AG08396 (cell line): ENCODE measurements around the gene GALNTL6.

ENCODE experiments used
- DNase-seq: peaks from one replicate; pipeline ENCODE4 v3.0.0; 2012; ENCODE audit warnings: low spot score, mixed read lengths

The GALNTL6 gene

DNA sequence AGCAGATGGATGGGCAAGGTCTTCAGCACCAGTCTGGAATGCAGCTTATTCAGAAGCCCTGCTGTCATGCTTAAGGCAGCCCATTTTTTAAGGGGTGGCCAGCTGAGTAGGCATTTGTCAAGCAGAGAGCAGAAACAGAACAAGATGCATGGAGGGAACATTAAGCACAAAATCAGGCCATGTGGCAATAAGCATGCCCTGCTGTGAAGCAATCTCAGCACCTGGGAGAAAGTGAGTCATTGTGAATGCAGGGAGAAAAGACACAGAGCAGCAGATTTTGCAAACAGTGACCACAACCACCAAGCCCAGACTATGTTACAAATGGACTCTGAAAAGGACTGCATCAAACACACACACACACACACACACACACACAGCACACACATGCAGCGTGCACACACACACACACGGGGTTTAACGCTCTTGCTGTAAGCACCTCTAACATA lies 1261.3 kb downstream of the GALNTL6 start:
- DNase-seq: peak; percentile 33

DNA sequence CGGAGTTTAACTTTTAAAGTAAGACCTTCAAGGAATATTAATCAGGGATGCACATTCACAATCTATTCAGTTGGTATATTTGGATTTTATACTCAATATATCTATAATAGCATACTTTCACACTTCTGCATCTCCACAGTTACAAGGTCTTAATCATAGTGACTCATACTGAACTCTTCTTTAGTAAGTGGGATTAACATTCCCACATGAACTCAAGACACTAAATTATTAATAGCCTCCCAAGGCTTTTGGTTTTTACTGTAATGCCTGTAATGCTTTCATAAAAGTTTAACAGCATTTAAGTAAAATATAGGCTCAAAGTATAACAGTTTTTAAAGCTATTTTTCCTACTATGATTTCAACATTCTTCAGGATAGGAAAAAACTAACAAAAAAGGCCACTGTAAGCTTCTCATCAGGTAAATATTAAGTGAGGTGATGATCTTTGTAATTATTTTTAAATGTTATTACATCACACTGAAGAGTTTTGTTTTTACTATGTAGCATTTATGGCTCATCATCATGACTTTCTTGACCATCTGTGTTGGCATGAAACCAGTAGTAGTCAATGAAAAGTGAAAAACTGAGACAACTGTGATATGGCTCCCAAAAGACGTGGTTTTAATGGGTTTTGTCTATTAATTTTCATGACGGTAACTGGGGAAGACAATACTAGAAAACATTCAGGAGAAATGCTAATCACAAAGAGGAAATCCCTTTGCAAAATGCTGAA lies 1263.9 kb downstream of the GALNTL6 start:
- DNase-seq: no peak

DNA sequence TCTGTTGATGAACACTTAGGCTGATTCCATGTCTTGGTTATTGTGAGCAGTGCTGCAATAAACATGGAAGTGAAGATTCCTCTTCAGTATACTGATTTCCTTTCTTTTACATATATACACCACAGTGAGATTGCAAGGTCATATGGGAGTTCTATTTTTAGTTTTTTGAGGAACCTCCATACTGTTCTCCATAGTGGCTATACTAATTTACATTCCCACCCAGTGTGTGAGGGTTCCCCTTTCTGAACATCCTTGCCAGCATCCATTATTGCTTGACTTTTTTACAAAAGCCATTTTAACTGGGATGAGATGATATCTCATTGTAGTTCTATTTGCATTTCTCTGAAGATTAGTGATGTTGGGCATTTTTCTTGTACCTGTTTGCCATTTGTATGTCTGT lies 1274.9 kb downstream of the GALNTL6 start:
- DNase-seq: no peak
